ENCODE data around the gene BEGAIN.
A peak's percentile ranks its signal among the peaks of the same experiment; 100 is the strongest.

Gene BEGAIN

DNA sequence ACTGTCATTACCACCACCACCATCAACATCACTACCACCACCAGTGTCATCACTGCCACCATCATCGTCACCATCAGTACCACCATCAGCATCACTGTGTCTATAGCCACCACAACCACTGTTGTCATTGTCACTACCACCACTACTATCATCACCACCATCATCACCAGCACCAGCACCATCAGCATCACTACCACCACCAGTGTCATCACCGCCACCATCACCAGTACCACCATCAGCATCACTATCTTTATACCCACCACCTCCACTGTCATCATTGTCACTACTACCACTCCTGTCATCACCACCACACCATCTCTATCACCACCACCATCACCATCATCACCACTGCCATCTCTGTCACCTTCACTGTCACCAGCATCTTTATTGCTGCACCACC, 60.6 kb downstream of the BEGAIN start:
- ChIA-PET POLR2A (no interaction called here), CTCF (no interaction called here)
- no peak for DNase-seq (ENCODE audit: low read depth, low spot score)
- TF ChIP-seq CTCF (IDR thresholded peaks at IDR 0.05; ENCODE audit: insufficient read depth, low read length, missing control alignments) = no peak
- no peak overlapping the region for H3K4me3 ChIP-seq (ENCODE audit: low read depth, low read length)

GRCh38 chr14:100526057-100526456, 61.2 kb downstream of the BEGAIN start:
- no peak for DNase-seq (ENCODE audit: low read depth, low spot score)
- CTCF ChIA-PET = interaction anchor here (0.7 to 2.1 kb wide), 8 partner anchors 7 to 143 kb away, joined by 3 to 11 read pairs (median 5); no protein-coding TSS in a partner anchor
- no peak overlapping the region for H3K4me3 ChIP-seq (ENCODE audit: low read depth, low read length)
- POLR2A ChIA-PET = no interaction called here
- TF ChIP-seq CTCF (IDR thresholded peaks at IDR 0.05; ENCODE audit: insufficient read depth, low read length, missing control alignments) = no peak

- DNase-seq (ENCODE audit: low read depth, low spot score) = no peak
- no peak for TF ChIP-seq CTCF (IDR thresholded peaks at IDR 0.05; ENCODE audit: insufficient read depth, low read length, missing control alignments)
- H3K4me3 ChIP-seq (ENCODE audit: low read depth, low read length) = no peak overlapping the region
- POLR2A ChIA-PET = no interaction called here
- CTCF ChIA-PET = interaction anchor here (0.6 to 2.1 kb wide), 12 partner anchors 8 to 143 kb away, joined by 3 to 11 read pairs (median 4); no protein-coding TSS in a partner anchor
These were observed 61.6 kb downstream of the BEGAIN start for GRCh38 chr14:100525615-100526014.

GRCh38 chr14:100524933-100525243, 62.3 kb downstream of the BEGAIN start:
- no peak for DNase-seq (ENCODE audit: low read depth, low spot score)
- peak; percentile 26 for TF ChIP-seq CTCF (IDR thresholded peaks at IDR 0.05; ENCODE audit: insufficient read depth, low read length, missing control alignments)

GRCh38 chr14:100524233-100524932, 62.8 kb downstream of the BEGAIN start:
- CTCF ChIA-PET = interaction anchor here (0.8 to 2.1 kb wide), 10 partner anchors 9 to 140 kb away, joined by 3 to 11 read pairs (median 4); no protein-coding TSS in a partner anchor

More at GRCh38 chr14:100524933-100525243, 62.3 kb downstream of the BEGAIN start:
- POLR2A ChIA-PET = no interaction called here
- CTCF ChIA-PET = interaction anchor here (0.6 to 2.1 kb wide), 13 partner anchors 9 to 140 kb away, joined by 3 to 11 read pairs (median 4); no protein-coding TSS in a partner anchor
- H3K4me3 ChIP-seq (ENCODE audit: low read depth, low read length) = no peak overlapping the region

GRCh38 chr14:100523843-100524169, 63.4 kb downstream of the BEGAIN start:
- POLR2A ChIA-PET = no interaction called here
- no peak for TF ChIP-seq CTCF (IDR thresholded peaks at IDR 0.05; ENCODE audit: insufficient read depth, low read length, missing control alignments)
- CTCF ChIA-PET = interaction anchor here (0.9 to 2.1 kb wide), 4 partner anchors 10 to 122 kb away, joined by 3 to 11 read pairs (median 4); no protein-coding TSS in a partner anchor
- H3K4me3 ChIP-seq (ENCODE audit: low read depth, low read length) = no peak overlapping the region
- DNase-seq (ENCODE audit: low read depth, low spot score) = no peak

More at GRCh38 chr14:100524233-100524932, 62.8 kb downstream of the BEGAIN start:
- POLR2A ChIA-PET = no interaction called here
- no peak for DNase-seq (ENCODE audit: low read depth, low spot score)
- TF ChIP-seq CTCF (IDR thresholded peaks at IDR 0.05; ENCODE audit: insufficient read depth, low read length, missing control alignments) = no peak
- no peak overlapping the region for H3K4me3 ChIP-seq (ENCODE audit: low read depth, low read length)
